H1 (cell line): ENCODE data around the gene MRPL54. TPM values are rescaled to one million over a fixed set of nuclear protein-coding genes. Genes with fewer than 3 reads are reported as not detected.

ENCODE experiments used
- TEAD4 ChIP-seq: IDR thresholded peaks from 2 replicates; pipeline ENCODE4 v1.6.1; 2012; ENCODE audit warnings: low read depth, low read length, inconsistent platforms, mixed read lengths
- polyA plus RNA-seq, 7 experiments: library from polyadenylated mRNA; depleted of rRNA in 3 of 7; stranded (reverse) in 5 of 7; unstranded in 2 of 7; fragments of >200 nt in 5 of 7; fragments of 200-250 nt in 2 of 7; gene quantifications; 1 replicate in 5 of 7; 2 replicates in 1 of 7; 4 replicates in 1 of 7; pipeline versions ENCODE4 v1.2.1 to v1.2.3, GENCODE V29; 2011 to 2013; ENCODE audit warnings: missing spikeins in 2 of 7, mixed read lengths in 2 of 7
- total RNA-seq: library from RNA; stranded (reverse); fragmentation: NEBNext Ultra II Directional; extraction: Animal tissue kit (Norgen Biotek cat#: 25700); gene quantifications from 2 replicates; pipeline ENCODE4 v1.2.1, GENCODE V29; 2021
- TF ChIP-seq, protein P1 (sequence below): fragments of 300-600 bp; sonication (generic); IDR thresholded peaks from 2 replicates; pipeline ENCODE4 v1.7.1; 2012; ENCODE audit warnings: low read length, moderate library complexity, mild to moderate bottlenecking, inconsistent platforms; ENCODE audit not compliant: insufficient replicate concordance

The MRPL54 gene
- total and polyA plus RNA-seq, 2 of the 8 experiments (the other 6 are each of a cell fraction or from before 2014, with no cell fraction given) = 63.8 to 72.8 TPM

DNA sequence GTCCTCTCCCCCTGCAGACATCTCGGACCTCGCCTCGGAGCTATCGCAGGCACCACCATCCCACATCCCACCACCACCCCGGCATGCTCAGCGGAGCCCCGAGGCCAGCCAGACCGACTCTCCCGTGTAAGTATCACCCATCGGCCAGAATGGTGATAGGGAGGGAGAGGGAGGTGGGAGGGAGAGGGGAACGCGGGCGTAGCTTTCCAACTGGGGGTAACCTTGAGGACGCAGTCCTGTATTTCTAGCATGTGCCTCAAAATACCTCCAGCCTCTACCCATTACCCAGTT is 28.2 kb upstream of the MRPL54 start (continued):
- TF ChIP-seq, protein P1, sequence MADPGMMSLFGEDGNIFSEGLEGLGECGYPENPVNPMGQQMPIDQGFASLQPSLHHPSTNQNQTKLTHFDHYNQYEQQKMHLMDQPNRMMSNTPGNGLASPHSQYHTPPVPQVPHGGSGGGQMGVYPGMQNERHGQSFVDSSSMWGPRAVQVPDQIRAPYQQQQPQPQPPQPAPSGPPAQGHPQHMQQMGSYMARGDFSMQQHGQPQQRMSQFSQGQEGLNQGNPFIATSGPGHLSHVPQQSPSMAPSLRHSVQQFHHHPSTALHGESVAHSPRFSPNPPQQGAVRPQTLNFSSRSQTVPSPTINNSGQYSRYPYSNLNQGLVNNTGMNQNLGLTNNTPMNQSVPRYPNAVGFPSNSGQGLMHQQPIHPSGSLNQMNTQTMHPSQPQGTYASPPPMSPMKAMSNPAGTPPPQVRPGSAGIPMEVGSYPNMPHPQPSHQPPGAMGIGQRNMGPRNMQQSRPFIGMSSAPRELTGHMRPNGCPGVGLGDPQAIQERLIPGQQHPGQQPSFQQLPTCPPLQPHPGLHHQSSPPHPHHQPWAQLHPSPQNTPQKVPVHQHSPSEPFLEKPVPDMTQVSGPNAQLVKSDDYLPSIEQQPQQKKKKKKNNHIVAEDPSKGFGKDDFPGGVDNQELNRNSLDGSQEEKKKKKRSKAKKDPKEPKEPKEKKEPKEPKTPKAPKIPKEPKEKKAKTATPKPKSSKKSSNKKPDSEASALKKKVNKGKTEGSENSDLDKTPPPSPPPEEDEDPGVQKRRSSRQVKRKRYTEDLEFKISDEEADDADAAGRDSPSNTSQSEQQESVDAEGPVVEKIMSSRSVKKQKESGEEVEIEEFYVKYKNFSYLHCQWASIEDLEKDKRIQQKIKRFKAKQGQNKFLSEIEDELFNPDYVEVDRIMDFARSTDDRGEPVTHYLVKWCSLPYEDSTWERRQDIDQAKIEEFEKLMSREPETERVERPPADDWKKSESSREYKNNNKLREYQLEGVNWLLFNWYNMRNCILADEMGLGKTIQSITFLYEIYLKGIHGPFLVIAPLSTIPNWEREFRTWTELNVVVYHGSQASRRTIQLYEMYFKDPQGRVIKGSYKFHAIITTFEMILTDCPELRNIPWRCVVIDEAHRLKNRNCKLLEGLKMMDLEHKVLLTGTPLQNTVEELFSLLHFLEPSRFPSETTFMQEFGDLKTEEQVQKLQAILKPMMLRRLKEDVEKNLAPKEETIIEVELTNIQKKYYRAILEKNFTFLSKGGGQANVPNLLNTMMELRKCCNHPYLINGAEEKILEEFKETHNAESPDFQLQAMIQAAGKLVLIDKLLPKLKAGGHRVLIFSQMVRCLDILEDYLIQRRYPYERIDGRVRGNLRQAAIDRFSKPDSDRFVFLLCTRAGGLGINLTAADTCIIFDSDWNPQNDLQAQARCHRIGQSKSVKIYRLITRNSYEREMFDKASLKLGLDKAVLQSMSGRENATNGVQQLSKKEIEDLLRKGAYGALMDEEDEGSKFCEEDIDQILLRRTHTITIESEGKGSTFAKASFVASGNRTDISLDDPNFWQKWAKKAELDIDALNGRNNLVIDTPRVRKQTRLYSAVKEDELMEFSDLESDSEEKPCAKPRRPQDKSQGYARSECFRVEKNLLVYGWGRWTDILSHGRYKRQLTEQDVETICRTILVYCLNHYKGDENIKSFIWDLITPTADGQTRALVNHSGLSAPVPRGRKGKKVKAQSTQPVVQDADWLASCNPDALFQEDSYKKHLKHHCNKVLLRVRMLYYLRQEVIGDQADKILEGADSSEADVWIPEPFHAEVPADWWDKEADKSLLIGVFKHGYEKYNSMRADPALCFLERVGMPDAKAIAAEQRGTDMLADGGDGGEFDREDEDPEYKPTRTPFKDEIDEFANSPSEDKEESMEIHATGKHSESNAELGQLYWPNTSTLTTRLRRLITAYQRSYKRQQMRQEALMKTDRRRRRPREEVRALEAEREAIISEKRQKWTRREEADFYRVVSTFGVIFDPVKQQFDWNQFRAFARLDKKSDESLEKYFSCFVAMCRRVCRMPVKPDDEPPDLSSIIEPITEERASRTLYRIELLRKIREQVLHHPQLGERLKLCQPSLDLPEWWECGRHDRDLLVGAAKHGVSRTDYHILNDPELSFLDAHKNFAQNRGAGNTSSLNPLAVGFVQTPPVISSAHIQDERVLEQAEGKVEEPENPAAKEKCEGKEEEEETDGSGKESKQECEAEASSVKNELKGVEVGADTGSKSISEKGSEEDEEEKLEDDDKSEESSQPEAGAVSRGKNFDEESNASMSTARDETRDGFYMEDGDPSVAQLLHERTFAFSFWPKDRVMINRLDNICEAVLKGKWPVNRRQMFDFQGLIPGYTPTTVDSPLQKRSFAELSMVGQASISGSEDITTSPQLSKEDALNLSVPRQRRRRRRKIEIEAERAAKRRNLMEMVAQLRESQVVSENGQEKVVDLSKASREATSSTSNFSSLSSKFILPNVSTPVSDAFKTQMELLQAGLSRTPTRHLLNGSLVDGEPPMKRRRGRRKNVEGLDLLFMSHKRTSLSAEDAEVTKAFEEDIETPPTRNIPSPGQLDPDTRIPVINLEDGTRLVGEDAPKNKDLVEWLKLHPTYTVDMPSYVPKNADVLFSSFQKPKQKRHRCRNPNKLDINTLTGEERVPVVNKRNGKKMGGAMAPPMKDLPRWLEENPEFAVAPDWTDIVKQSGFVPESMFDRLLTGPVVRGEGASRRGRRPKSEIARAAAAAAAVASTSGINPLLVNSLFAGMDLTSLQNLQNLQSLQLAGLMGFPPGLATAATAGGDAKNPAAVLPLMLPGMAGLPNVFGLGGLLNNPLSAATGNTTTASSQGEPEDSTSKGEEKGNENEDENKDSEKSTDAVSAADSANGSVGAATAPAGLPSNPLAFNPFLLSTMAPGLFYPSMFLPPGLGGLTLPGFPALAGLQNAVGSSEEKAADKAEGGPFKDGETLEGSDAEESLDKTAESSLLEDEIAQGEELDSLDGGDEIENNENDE = no peak
- TF ChIP-seq TEAD4 = no peak
